Lower leg skin (tissue), 3 donors: ENCODE data around the gene GALNT14.

Experiments used
- POLR2A ChIP-seq, 2 donors: fragments of 450-650 bp; IDR thresholded peaks; one replicate each; pipeline ENCODE4 v1.6.1; 2016 to 2017; ENCODE audit warnings: antibody characterized with exemption in 2 of 2, mild to moderate bottlenecking in 1 of 2, moderate library complexity in 1 of 2
- TF ChIP-seq, protein P1 (sequence below), 3 donors: fragments of 450-650 bp; IDR thresholded peaks; one replicate each; pipeline ENCODE4 v1.5.1; 2016; ENCODE audit warnings: antibody characterized with exemption in 3 of 3, mild to moderate bottlenecking in 3 of 3, moderate library complexity in 2 of 3

DNA sequence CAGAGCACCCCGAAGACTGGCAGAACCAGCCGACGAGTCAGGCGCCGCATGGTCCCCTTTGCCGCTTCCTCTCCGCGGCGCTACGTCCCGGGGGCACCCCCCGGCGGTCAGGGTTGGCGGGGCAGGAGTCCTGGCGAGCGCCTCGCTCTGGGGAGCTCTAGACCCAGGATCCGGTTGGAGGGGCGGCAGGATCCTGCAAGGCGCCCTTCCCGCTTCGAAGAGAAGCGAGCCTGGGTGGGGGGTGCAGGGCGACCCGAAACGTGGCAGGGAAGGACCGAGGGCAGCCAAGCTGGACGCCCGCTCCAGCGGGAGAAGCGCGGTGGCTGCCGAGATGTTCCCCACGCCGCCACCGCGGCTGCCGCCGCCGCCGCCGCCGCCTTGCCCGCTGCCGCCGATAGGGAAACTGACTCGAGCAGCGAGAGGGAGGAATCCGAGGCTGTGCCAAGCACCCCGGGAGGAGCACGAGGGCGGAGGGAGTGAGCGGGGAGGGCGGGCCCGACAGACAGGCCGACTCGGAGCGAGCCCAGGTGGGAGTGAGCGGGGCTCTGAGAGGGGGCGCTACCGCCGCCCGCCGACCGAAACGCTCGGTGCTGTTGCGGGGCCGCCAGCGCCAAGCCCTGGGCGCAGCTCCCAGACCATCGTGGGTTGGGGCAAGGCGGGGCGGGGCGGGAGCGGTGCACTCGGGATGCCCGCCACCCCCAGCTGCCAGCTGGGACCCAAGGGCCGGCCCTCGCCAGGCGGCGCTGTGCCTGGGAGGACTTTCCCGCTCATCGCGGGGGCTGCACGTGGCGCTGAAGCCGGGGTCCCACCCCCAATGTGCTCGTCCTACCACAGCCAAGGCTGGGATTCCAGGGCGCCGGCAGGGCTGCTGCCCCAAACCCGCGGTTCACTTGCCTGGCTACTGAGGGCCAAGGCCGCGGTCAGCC, at the start of gene GALNT14:
- no peak for TF ChIP-seq POLR2A (IDR thresholded peaks at IDR 0.05)
- TF ChIP-seq, protein P1, sequence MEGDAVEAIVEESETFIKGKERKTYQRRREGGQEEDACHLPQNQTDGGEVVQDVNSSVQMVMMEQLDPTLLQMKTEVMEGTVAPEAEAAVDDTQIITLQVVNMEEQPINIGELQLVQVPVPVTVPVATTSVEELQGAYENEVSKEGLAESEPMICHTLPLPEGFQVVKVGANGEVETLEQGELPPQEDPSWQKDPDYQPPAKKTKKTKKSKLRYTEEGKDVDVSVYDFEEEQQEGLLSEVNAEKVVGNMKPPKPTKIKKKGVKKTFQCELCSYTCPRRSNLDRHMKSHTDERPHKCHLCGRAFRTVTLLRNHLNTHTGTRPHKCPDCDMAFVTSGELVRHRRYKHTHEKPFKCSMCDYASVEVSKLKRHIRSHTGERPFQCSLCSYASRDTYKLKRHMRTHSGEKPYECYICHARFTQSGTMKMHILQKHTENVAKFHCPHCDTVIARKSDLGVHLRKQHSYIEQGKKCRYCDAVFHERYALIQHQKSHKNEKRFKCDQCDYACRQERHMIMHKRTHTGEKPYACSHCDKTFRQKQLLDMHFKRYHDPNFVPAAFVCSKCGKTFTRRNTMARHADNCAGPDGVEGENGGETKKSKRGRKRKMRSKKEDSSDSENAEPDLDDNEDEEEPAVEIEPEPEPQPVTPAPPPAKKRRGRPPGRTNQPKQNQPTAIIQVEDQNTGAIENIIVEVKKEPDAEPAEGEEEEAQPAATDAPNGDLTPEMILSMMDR (IDR thresholded peaks at IDR 0.05): no peak
